Stimulated activated CD8-positive, alpha-beta memory T cell treated with anti-CD3 and anti-CD28 coated beads, Interleukin-7, amount 100 ng/mL, for 4 hours (primary cell): Measurements from ENCODE around the gene APOC1.
"Not testable (repeated sequence)": the region's sequence is repeated elsewhere in the genome, so short reads cannot be mapped to it uniquely, and the experiment has no call there.

Source experiments
- DNase-seq, 2 donors: peaks; one replicate each; pipeline ENCODE4 v3.0.0-alpha.2; 2020; ENCODE audit warnings: low read depth in 2 of 2

The APOC1 gene

DNA sequence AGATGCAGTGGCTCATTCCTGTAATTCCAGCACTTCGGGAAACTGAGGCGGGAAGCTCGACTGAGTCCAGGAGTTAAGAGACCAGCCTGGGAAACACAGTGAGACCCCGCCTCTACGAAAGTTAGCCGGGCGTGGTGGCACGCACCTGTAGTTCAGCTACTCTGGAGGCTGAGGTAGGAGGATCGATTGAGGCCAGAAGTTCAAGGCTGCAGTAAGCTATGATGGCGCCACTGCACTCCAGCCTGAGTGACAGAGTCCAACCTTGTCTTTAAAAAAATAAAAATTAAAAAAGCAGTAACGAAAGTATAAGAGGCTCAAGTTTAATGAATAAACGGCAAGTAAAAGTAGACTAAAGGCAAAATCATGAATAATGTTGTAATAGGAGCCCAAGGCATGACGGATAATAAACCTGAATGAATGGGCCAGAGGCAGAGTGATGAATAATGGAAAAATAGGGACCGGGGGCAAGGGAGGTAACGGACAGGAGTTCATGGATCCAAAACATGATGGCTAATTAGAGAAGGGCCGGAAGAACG is 24.5 kb upstream of the APOC1 start:
- no peak for DNase-seq

DNA sequence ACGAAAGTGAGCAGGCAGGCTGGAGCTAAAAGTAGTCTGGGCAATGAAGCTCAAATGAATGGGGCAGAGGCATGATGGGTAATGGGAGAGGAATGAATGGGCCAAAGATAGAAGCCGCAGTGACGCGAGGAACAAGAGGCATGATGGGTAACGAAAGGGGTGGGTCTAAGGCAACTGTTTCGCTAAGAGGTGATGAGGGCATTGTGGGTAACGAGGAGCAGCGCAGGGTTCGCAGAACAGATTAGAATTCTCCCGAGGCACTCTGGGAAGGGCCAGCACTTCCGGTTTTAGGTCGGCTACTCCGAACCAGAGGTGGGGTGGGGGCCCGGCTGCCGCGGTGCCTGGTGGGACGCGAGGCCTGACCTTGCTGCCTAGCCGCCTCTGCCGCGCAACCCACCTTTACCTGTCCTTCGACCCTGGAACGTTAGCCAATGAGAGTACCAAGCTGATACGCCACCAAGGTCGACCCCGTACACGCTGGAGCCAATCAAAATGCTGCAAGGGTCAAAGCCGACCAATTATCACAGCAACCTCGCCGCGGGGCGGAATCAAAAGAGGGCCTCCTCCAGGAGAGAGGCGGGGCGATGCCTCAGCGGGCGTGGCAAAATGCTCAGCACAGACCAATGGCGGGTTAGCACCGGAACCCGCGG is 23.9 kb upstream of the APOC1 start:
- DNase-seq, result peak in 1 of 2 donors; percentile 100

DNA sequence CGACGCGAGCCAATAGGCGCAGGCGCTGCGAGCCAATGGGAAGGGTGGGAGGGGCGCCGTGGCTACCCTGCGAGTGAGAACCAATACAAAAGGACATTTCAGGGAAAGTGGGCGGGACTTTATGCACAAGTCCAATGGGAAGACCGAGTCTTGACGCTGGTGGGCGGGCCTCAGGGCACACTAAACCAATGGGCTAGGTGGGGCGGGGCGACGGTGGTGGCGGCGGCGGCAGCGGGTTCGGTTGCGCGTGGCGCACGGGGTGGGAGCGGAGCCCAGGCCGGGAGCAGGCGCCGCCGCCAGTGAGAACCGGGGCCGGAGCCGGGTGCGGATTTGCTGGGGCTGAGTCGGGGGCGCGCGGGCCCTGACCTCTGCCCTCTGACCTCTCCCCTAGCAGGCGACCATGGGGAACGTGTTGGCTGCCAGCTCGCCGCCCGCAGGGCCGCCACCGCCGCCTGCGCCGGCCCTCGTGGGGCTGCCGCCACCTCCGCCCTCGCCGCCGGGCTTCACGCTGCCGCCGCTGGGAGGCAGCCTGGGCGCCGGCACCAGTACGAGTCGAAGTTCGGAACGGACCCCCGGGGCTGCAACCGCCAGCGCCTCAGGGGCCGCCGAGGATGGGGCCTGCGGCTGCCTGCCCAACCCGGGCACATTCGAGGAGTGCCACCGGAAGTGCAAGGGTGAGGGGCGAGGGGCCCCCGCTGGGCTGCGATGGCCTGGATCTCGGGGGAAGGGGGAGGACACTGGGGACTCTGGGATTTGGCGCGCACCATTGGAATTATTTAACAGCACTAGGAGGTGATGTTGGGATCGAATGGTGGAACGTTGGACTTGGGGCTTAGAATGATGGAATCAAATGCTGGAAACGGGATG is 23.2 kb upstream of the APOC1 start, which contains the start of gene TOMM40:
Gene TOMM40 (plus strand): TSS at position 239 of the 867 bp plus-strand sequence. CDS start 162 bp downstream, at position 401.
- DNase-seq, result peak in 1 of 2 donors; percentile 100

DNA sequence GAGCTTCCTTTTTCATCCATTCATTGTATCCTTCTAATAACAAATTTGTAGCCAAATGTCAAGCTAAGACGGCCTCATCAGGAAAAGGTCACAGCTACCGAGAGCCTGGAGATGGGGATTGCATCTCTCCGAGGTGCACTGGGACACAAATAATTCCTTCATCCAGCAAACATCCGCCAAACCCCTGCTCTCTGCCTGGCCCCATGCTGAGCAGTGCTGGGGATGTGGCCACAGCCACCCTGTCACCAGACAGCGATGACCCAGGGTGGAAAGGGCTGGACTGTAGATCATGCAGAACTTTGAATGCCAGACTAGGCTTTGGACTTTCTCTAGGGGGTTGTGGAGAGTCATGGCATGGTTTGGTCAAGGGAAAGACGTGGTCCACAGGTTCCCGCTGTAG is 21.5 kb upstream of the APOC1 start:
- no peak for DNase-seq

DNA sequence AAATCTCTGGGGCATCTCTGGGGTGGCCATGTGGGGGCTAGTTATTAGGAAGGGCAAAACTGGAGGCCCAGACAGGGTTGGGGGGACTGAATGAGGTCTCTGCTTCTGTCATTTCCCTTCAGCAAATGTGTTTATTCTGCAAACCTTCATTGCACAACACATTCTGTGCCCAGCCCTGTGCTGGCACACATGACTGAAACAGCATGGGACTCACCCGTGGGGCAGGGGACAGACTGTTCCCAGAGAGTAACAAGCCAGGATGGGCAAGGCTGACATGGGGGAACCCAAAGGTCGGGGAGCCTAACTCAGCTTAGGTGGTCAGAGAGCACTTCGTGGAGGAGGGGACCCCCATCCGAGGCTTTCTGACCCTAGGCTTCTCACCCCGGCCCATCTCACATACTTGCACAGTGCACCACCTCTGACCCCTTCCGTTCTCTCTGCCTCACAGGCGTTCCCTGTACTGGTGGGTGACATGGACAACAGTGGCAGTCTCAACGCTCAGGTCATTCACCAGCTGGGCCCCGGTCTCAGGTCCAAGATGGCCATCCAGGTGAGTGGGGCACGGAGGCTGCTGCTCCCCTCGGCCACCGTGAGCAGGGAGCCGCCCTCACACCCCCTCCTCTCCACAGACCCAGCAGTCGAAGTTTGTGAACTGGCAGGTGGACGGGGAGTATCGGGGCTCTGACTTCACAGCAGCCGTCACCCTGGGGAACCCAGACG is 20.9 kb upstream of the APOC1 start:
- DNase-seq, result no peak

DNA sequence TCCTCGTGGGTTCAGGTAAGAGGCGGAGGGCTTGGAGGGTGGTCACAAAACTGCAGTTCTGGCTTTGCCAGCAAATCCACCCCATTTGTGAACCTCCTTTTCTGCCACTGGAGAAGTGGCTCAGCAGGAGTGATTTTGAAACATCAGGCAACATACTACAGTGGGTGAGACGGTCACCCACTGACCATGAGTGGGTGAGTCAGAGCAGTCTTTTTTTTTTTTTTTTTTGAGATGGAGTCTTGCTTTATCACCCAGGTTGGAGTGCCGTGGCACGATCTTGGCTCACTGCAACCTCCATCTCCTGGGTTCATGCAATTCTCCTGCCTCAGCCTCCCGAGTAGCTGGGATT is 20.4 kb upstream of the APOC1 start:
- DNase-seq, result no peak

DNA sequence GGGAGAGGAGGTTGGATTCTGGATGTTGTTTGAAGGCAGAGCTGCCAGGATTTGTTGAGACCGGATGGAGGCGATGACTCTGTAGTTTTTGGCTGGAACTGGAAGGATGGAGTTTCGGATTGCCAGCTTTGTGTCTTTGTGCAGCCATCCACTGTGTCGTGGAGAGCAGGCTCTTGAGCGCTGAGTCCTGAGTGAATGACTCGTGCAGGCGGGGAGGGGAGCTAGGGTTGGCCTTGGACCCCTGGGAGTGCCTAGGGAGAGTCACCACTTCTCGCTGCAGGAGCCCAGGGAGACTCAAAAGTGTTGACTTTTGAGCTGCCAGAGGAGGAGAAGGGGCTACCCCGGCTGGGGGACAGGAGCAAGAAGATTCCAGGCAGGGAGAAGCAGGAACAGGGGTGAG is 19.5 kb upstream of the APOC1 start:
- DNase-seq, result no peak

DNA sequence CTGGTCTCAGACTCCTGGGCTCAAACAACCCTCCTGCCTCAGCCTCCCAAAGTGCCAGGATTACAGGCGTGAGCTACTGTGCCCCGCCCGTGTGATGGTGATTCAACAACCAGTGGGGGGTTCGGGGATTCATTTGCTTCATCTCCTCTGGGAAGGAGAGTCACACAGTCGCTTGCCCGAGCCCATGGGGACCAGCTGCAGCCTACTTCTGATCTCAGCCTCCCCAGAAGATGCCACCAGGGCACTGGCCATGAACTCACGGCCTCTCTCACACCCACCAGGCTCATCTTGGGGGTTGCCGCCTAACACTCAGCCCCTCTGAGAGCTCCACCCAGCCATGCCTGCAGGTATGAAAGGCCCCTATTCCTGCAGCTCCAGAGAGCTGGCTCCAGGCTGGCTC is 16.6 kb upstream of the APOC1 start:
- DNase-seq, result no peak

DNA sequence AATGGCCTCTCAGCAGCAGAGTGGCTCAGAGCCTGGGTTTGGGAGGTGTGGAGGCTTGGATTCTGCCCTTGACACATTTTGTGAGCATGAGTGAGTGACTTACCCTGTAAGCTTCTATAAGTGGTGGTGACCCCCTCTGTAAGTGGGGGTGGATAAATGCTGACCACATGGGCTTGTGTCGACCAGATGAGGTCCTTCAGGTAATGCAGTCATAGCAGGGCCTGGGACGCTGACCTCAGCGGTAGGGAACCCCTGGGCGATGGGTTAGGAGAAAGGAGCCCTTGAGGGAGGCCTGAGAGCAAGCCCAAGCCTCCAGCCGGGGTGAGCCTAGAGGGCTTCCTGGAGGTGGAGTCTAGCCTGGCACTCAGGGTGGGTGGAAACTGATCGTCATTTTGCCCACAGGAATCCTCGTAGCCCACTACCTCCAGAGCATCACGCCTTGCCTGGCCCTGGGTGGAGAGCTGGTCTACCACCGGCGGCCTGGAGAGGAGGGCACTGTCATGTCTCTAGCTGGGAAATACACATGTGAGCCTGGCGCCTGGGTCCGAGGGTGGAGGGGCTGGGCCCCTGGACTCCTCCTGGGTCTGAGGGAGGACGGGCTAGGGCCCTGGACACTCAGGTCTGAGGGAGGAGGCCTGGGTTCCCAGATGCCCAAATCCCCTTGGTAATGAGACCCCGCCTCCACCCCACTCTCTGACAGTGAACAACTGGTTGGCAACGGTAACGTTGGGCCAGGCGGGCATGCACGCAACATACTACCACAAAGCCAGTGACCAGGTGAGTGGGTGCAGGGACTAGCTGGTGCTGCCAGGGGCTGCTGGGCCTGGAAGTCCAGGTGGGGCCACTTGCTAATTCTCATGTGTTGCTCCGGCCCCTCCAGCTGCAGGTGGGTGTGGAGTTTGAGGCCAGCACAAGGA is 13.8 kb upstream of the APOC1 start:
- no peak for DNase-seq

DNA sequence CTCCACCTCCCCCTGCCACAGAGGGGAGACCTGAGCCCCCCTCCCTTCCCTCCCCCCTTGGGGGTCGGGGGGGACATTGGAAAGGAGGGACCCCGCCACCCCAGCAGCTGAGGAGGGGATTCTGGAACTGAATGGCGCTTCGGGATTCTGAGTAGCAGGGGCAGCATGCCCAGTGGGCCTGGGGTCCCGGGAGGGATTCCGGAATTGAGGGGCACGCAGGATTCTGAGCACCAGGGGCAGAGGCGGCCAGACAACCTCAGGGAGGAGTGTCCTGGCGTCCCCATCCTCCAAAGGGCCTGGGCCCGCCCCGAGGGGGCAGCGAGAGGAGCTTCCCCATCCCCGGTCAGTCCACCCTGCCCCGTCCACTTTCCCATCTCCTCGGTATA is 11.2 kb upstream of the APOC1 start:
- no peak for DNase-seq

DNA sequence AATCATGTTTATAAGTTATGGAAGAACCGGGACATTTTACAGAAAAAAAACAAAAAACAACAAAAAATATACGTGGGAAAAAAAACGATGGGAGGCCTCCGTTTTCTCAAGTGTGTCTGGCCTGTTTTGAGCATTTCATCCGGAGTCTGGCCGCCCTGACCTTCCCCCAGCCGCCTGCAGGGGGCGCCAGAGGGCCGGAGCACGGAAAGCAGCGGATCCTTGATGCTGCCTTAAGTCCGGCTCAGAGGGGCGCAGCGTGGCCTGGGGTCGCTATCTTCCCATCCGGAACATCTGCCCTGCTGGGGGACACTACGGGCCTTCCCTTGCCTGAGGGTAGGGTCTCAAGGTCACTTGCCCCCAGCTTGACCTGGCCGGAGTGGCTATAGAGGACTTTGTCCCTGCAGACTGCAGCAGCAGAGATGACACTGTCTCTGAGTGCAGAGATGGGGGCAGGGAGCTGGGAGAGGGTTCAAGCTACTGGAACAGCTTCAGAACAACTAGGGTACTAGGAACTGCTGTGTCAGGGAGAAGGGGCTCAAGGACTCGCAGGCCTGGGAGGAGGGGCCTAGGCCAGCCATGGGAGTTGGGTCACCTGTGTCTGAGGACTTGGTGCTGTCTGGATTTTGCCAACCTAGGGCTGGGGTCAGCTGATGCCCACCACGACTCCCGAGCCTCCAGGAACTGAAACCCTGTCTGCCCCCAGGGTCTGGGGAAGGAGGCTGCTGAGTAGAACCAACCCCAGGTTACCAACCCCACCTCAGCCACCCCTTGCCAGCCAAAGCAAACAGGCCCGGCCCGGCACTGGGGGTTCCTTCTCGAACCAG is 10.6 kb upstream of the APOC1 start:
- DNase-seq, result peak; percentile 34 to 48

DNA sequence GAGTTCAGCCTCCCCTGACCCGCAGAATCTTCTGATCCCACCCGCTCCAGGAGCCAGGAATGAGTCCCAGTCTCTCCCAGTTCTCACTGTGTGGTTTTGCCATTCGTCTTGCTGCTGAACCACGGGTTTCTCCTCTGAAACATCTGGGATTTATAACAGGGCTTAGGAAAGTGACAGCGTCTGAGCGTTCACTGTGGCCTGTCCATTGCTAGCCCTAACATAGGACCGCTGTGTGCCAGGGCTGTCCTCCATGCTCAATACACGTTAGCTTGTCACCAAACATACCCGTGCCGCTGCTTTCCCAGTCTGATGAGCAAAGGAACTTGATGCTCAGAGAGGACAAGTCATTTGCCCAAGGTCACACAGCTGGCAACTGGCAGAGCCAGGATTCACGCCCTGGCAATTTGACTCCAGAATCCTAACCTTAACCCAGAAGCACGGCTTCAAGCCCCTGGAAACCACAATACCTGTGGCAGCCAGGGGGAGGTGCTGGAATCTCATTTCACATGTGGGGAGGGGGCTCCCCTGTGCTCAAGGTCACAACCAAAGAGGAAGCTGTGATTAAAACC is 9.9 kb upstream of the APOC1 start:
- DNase-seq, result no peak

DNA sequence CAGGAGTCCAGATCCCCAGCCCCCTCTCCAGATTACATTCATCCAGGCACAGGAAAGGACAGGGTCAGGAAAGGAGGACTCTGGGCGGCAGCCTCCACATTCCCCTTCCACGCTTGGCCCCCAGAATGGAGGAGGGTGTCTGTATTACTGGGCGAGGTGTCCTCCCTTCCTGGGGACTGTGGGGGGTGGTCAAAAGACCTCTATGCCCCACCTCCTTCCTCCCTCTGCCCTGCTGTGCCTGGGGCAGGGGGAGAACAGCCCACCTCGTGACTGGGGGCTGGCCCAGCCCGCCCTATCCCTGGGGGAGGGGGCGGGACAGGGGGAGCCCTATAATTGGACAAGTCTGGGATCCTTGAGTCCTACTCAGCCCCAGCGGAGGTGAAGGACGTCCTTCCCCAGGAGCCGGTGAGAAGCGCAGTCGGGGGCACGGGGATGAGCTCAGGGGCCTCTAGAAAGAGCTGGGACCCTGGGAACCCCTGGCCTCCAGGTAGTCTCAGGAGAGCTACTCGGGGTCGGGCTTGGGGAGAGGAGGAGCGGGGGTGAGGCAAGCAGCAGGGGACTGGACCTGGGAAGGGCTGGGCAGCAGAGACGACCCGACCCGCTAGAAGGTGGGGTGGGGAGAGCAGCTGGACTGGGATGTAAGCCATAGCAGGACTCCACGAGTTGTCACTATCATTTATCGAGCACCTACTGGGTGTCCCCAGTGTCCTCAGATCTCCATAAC is 8.8 kb upstream of the APOC1 start, which contains the start of gene APOE:
Gene APOE (plus strand): TSS at position 360 of the 724 bp plus-strand sequence. CDS start 829 bp downstream, outside the sequence.
- DNase-seq, result no peak

DNA sequence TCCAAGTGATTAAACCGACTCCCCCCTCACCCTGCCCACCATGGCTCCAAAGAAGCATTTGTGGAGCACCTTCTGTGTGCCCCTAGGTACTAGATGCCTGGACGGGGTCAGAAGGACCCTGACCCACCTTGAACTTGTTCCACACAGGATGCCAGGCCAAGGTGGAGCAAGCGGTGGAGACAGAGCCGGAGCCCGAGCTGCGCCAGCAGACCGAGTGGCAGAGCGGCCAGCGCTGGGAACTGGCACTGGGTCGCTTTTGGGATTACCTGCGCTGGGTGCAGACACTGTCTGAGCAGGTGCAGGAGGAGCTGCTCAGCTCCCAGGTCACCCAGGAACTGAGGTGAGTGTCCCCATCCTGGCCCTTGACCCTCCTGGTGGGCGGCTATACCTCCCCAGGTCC is 6.8 kb upstream of the APOC1 start:
- DNase-seq, result no peak

DNA sequence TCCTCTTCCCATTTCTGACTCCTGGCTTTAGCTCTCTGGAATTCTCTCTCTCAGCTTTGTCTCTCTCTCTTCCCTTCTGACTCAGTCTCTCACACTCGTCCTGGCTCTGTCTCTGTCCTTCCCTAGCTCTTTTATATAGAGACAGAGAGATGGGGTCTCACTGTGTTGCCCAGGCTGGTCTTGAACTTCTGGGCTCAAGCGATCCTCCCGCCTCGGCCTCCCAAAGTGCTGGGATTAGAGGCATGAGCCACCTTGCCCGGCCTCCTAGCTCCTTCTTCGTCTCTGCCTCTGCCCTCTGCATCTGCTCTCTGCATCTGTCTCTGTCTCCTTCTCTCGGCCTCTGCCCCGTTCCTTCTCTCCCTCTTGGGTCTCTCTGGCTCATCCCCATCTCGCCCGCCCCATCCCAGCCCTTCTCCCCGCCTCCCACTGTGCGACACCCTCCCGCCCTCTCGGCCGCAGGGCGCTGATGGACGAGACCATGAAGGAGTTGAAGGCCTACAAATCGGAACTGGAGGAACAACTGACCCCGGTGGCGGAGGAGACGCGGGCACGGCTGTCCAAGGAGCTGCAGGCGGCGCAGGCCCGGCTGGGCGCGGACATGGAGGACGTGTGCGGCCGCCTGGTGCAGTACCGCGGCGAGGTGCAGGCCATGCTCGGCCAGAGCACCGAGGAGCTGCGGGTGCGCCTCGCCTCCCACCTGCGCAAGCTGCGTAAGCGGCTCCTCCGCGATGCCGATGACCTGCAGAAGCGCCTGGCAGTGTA is 6.2 kb upstream of the APOC1 start:
- DNase-seq, result no peak

DNA sequence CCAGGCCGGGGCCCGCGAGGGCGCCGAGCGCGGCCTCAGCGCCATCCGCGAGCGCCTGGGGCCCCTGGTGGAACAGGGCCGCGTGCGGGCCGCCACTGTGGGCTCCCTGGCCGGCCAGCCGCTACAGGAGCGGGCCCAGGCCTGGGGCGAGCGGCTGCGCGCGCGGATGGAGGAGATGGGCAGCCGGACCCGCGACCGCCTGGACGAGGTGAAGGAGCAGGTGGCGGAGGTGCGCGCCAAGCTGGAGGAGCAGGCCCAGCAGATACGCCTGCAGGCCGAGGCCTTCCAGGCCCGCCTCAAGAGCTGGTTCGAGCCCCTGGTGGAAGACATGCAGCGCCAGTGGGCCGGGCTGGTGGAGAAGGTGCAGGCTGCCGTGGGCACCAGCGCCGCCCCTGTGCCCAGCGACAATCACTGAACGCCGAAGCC is 5.6 kb upstream of the APOC1 start:
- DNase-seq, result no peak

DNA sequence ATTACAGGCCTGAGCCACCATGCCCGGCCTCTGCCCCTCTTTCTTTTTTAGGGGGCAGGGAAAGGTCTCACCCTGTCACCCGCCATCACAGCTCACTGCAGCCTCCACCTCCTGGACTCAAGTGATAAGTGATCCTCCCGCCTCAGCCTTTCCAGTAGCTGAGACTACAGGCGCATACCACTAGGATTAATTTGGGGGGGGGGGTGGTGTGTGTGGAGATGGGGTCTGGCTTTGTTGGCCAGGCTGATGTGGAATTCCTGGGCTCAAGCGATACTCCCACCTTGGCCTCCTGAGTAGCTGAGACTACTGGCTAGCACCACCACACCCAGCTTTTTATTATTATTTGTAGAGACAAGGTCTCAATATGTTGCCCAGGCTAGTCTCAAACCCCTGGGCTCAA is 4.6 kb upstream of the APOC1 start:
- no peak for DNase-seq

DNA sequence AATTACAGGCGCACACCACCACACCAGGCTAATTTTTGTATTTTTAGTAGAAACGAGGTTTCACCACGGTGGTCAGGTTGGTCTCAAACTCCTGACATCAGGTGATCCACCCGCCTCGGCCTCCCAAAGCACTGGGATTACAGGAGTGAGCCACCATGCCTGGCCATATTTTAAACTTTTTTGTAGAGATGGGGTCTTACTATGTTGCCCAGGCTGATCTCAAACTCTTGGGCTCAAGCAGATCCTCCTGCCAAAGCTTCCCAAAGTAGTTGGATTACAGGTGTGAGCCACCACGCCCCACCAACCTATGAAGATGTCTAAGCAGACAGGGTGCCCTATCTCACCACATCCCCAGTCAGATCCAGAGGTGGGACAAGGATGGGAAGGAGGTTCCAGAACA is 2.5 kb upstream of the APOC1 start:
- not testable (repeated sequence) for DNase-seq
